IMR-90 (cell line): Measurements from ENCODE around the gene CARNS1. TPM values are rescaled to one million over a fixed set of nuclear protein-coding genes. Genes with fewer than 3 reads are reported as not detected.

ENCODE experiments used
- ATAC-seq: fragments of 200-7000 bp; cut with Tn5 transposase; 2 replicates; pipeline ENCODE4 v1.9.1; 2020; ENCODE audit warnings: low read depth, mild to moderate bottlenecking, moderate library complexity
- BruUV-seq: library from RNA; stranded (reverse); fragments of 400-500 nt; replicated peaks from 2 replicates; lab custom pipeline; 2021; lab: Mats Ljungman, UMichigan
- CTCF ChIA-PET: fragments of 300-600 bp; formaldehyde crosslinking; extraction: SDS; loops from one replicate; lab custom pipeline; 2021; ENCODE audit warnings: antibody characterized with exemption; lab: Yijun Ruan, JAX
- POLR2A ChIA-PET: fragments of 300-600 bp; sonication (Branson Sonifier 250); formaldehyde crosslinking; loops from one replicate; lab custom pipeline; 2022; ENCODE audit warnings: antibody characterized with exemption; ENCODE audit not compliant: unreplicated experiment; lab: Charles Lee
- DNase-seq: peaks from one replicate; pipeline ENCODE4 v3.0.0; 2013
- H2AFZ ChIP-seq: replicated peaks from 2 replicates; pipeline ENCODE3; 2013; ENCODE audit warnings: low read length, mild to moderate bottlenecking; ENCODE audit not compliant: poor library complexity
- H2AK5ac ChIP-seq: 2 replicates; pipeline ENCODE4 v1.6.1; 2013; ENCODE audit warnings: low read depth, low read length, inconsistent platforms
- H2AK9ac ChIP-seq: replicated peaks from 2 replicates; pipeline ENCODE3; 2013; ENCODE audit warnings: mild to moderate bottlenecking, low read depth, low read length, moderate library complexity; ENCODE audit not compliant: poor library complexity
- H2BK120ac ChIP-seq: 2 replicates; pipeline ENCODE4 v1.6.1; 2013; ENCODE audit warnings: low read depth, low read length, inconsistent platforms
- H2BK15ac ChIP-seq: 3 replicates; pipeline ENCODE4 v1.6.1; 2013; ENCODE audit warnings: low read depth, low read length, inconsistent platforms
- H2BK20ac ChIP-seq: 2 replicates; pipeline ENCODE4 v1.6.1; 2013; ENCODE audit warnings: low read depth, mild to moderate bottlenecking, inconsistent platforms, low read length, moderate library complexity
- H2BK5ac ChIP-seq: 2 replicates; pipeline ENCODE4 v1.6.1; 2013; ENCODE audit warnings: mild to moderate bottlenecking, low read depth, low read length, inconsistent platforms; ENCODE audit not compliant: poor library complexity, severe bottlenecking
- H3K14ac ChIP-seq: replicated peaks from 2 replicates; pipeline ENCODE4 v1.6.1; 2013; ENCODE audit warnings: low read depth, low read length, inconsistent platforms
- H3K18ac ChIP-seq: 2 replicates; pipeline ENCODE4 v1.6.1; 2013; ENCODE audit warnings: low read depth, low read length, control low read depth
- H3K23ac ChIP-seq: 2 replicates; pipeline ENCODE4 v1.6.1; 2013; ENCODE audit warnings: low read depth, low read length, inconsistent platforms
- H3K27ac ChIP-seq: 2 replicates; pipeline ENCODE4 v1.5.1; 2013; ENCODE audit warnings: mild to moderate bottlenecking, control low read depth, low read length; ENCODE audit not compliant: insufficient read depth
- H3K27me3 ChIP-seq: 2 replicates; pipeline ENCODE4 v1.6.1; 2013; ENCODE audit warnings: low read length; ENCODE audit not compliant: control insufficient read depth, insufficient read depth
- H3K36me3 ChIP-seq: 2 replicates; pipeline ENCODE4 v1.6.1; 2013; ENCODE audit warnings: low read length, mixed read lengths; ENCODE audit not compliant: control insufficient read depth, insufficient read depth
- H3K4ac ChIP-seq: 2 replicates; pipeline ENCODE4 v1.6.1; 2013; ENCODE audit warnings: low read depth, low read length, inconsistent platforms
- H3K4me1 ChIP-seq: 2 replicates; pipeline ENCODE4 v1.6.1; 2013; ENCODE audit warnings: low read length, mixed read lengths; ENCODE audit not compliant: control insufficient read depth, insufficient read depth
- H3K4me2 ChIP-seq: 2 replicates; pipeline ENCODE4 v1.6.1; 2013; ENCODE audit warnings: low read depth, mild to moderate bottlenecking, control low read depth, low read length, moderate library complexity
- H3K4me3 ChIP-seq: 2 replicates; pipeline ENCODE4 v1.5.1; 2013; ENCODE audit warnings: low read depth, mild to moderate bottlenecking, control low read depth, low read length, moderate library complexity; ENCODE audit not compliant: insufficient read depth
- H3K56ac ChIP-seq: 2 replicates; pipeline ENCODE4 v1.6.1; 2013; ENCODE audit warnings: low read length, inconsistent platforms; ENCODE audit not compliant: insufficient read depth; ENCODE audit errors: extremely low read depth
- H3K79me1 ChIP-seq, 2 experiments: 2 replicates each; pipeline ENCODE4 v1.6.1; 2013; ENCODE audit warnings: low read length in 2 of 2, inconsistent platforms in 1 of 2, low read depth in 1 of 2
- H3K9ac ChIP-seq: 2 replicates; pipeline ENCODE4 v1.6.1; 2013; ENCODE audit warnings: low read depth, low read length, control low read depth
- H3K9me1 ChIP-seq: 2 replicates; pipeline ENCODE4 v1.6.1; 2013; ENCODE audit warnings: low read length, inconsistent platforms; ENCODE audit not compliant: insufficient read depth
- H3K9me3 ChIP-seq: 2 replicates; pipeline ENCODE4 v1.6.1; 2013; ENCODE audit warnings: low read length; ENCODE audit not compliant: control insufficient read depth, insufficient read depth
- H4K20me1 ChIP-seq: 2 replicates; pipeline ENCODE4 v1.6.1; 2013; ENCODE audit warnings: low read length, inconsistent platforms; ENCODE audit not compliant: insufficient read depth
- H4K5ac ChIP-seq: 2 replicates; pipeline ENCODE4 v1.6.1; 2013; ENCODE audit warnings: mild to moderate bottlenecking, low read depth, low read length, control low read depth
- H4K8ac ChIP-seq, 2 experiments: 2 replicates each; pipeline ENCODE4 v1.6.1; 2013; ENCODE audit warnings: low read depth in 2 of 2, low read length in 2 of 2, control low read depth in 1 of 2, inconsistent platforms in 1 of 2
- H4K91ac ChIP-seq: 2 replicates; pipeline ENCODE4 v1.6.1; 2013; ENCODE audit warnings: low read depth, low read length, inconsistent platforms; ENCODE audit not compliant: insufficient read depth
- BHLHE40 ChIP-seq: fragments of 150-350 bp; IDR thresholded peaks from 2 replicates; pipeline ENCODE4 v1.6.1; 2016; ENCODE audit warnings: mild to moderate bottlenecking, low read depth, low read length
- CEBPB ChIP-seq: IDR thresholded peaks from 2 replicates; pipeline ENCODE4 v1.6.1; 2012; ENCODE audit warnings: low read depth, low read length, improper control_type of control experiment
- CHD1 ChIP-seq: IDR thresholded peaks from 2 replicates; pipeline ENCODE4 v1.6.1; 2012; ENCODE audit warnings: low read depth, low read length, improper control_type of control experiment
- CTCF ChIP-seq: conservative IDR thresholded peaks from 2 replicates; pipeline ENCODE4 v1.5.1; 2012; ENCODE audit warnings: mild to moderate bottlenecking, low read depth, low read length, improper control_type of control experiment
- ELK1 ChIP-seq: fragments of 150-350 bp; IDR thresholded peaks from 2 replicates; pipeline ENCODE4 v1.6.1; 2016; ENCODE audit warnings: low read depth, mild to moderate bottlenecking, low read length, moderate library complexity, borderline replicate concordance
- FOS ChIP-seq: fragments of 150-350 bp; IDR thresholded peaks from 2 replicates; pipeline ENCODE4 v1.6.1; 2016; ENCODE audit warnings: low read depth, low read length
- MAFK ChIP-seq: IDR thresholded peaks from 2 replicates; pipeline ENCODE4 v1.6.1; 2012; ENCODE audit warnings: low read depth, low read length, improper control_type of control experiment
- MAZ ChIP-seq: IDR thresholded peaks from 2 replicates; pipeline ENCODE4 v1.6.1; 2012; ENCODE audit warnings: low read depth, mild to moderate bottlenecking, low read length, improper control_type of control experiment, moderate library complexity, borderline replicate concordance
- MXI1 ChIP-seq: IDR thresholded peaks from 2 replicates; pipeline ENCODE4 v1.6.1; 2012; ENCODE audit warnings: low read depth, mild to moderate bottlenecking, low read length, moderate library complexity, borderline replicate concordance
- NFE2L2 ChIP-seq: fragments of 150-350 bp; IDR thresholded peaks from 2 replicates; pipeline ENCODE4 v1.6.1; 2016; ENCODE audit warnings: low read depth, mild to moderate bottlenecking, low read length
- POLR2A ChIP-seq: IDR thresholded peaks from 2 replicates; pipeline ENCODE4 v1.6.1; 2012; ENCODE audit warnings: mild to moderate bottlenecking, low read depth, low read length
- RAD21 ChIP-seq: IDR thresholded peaks from 2 replicates; pipeline ENCODE4 v1.6.1; 2012; ENCODE audit warnings: low read length, improper control_type of control experiment
- RCOR1 ChIP-seq: IDR thresholded peaks from 2 replicates; pipeline ENCODE4 v1.6.1; 2012; ENCODE audit warnings: mild to moderate bottlenecking, low read length, improper control_type of control experiment; ENCODE audit not compliant: insufficient replicate concordance
- RFX5 ChIP-seq: IDR thresholded peaks from 2 replicates; pipeline ENCODE4 v1.8.0; 2012; ENCODE audit warnings: low read depth, mild to moderate bottlenecking, low read length, moderate library complexity
- SMC3 ChIP-seq: fragments of 150-350 bp; IDR thresholded peaks from 2 replicates; pipeline ENCODE4 v1.6.1; 2016; ENCODE audit warnings: low read depth, mild to moderate bottlenecking, antibody characterized with exemption, low read length, moderate library complexity
- USF2 ChIP-seq: fragments of 150-350 bp; IDR thresholded peaks from 2 replicates; pipeline ENCODE4 v1.6.1; 2017; ENCODE audit warnings: mild to moderate bottlenecking, antibody characterized with exemption, low read length, low read depth
- WGBS, 2 experiments: methylation state at CpG; one replicate each; pipeline versions ENCODE4 v1.1.5 to v1.1.7; 2013; ENCODE audit warnings: missing lambda C conversion rate in 2 of 2; ENCODE audit not compliant: insufficient read length in 1 of 2; ENCODE audit errors: extremely low coverage in 2 of 2; 5-methylcytosine and 5-hydroxymethylcytosine counted together
- dilution Hi-C: fragments of 300-500 bp; cut with HindIII; formaldehyde crosslinking; loops from one replicate; pipeline ENCODE4 v1.14.3; 2018; ENCODE audit warnings: low sequenced_read_pairs; ENCODE audit not compliant: unreplicated experiment
- in situ Hi-C: fragments of 300-500 bp; cut with MboI; formaldehyde crosslinking; loops from 3 replicates; pipeline ENCODE4 v1.14.3; 2019; ENCODE audit warnings: low sequenced_read_pairs, inconsistent platforms, mixed read lengths
- intact Hi-C: fragments of 100-400 bp; cut with micrococcal nuclease; formaldehyde crosslinking; loops from 2 replicates; pipeline ENCODE4 v1.10.0; 2022
- polyA plus RNA-seq, 3 experiments: library from polyadenylated mRNA; depleted of rRNA; stranded (reverse); fragments of >200 nt; gene quantifications; 2 replicates each; pipeline ENCODE4 v1.2.3, GENCODE V29; 2012; ENCODE audit warnings: low replicate concordance in 1 of 3
- total RNA-seq: library from RNA; depleted of rRNA; stranded (reverse); fragments of >200 nt; gene quantifications from 2 replicates; pipeline ENCODE4 v1.2.3, GENCODE V29; 2012

Gene CARNS1
- total and polyA plus RNA-seq, 2 of the 4 experiments (the other 2 are of a cell fraction) = under 0.01 to 0.32 TPM

DNA sequence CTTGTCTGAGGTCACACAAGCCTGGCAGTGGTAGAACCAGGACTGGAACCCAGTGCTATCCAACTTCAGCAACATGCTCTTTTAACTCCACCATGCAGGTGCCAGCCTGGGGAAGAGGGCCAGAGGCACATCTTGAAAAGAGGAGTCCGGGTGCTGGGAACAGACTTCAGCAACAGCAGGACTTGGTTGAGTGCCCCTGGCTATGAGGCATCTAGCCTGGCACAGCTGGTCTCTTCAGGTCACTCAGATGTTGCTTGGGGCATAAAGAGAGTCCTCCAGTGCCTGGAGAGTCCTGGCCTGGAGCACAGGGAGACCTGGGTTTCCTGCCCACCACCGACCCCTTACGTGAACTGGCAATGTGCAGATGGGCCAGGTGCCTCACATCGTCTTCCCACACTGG is 36.9 kb upstream of the CARNS1 start:
- H3K9me1 ChIP-seq = peaks cover 8% of the 10 kb centered on the region
- H3K4me3 ChIP-seq = no peak overlapping the region
- no peaks in the 10 kb centered on the region for H4K20me1 ChIP-seq
- H4K5ac ChIP-seq = no peak overlapping the region
- peak overlapping the region; percentile 58 for H2BK20ac ChIP-seq
- peaks cover 24% of the 10 kb centered on the region for H3K4me1 ChIP-seq
- ChIA-PET POLR2A (interaction anchor here (1.2 kb wide), 1 partner anchor 26 kb away, joined by 3 read pairs; no protein-coding TSS in a partner anchor), CTCF (interaction anchor here (1.2 to 7.8 kb wide), 2 partner anchors 25 to 32 kb away, joined by 4 to 128 read pairs; partner anchors contain the start of gene POLD4)
- in situ Hi-C loops = no loop called here
- intact Hi-C loops = no loop called here
- no peaks in the 10 kb centered on the region for H3K27me3 ChIP-seq
- H3K4me2 ChIP-seq = no peak overlapping the region
- H2AFZ ChIP-seq = peak overlapping the region; percentile 81
- 0 out of 2 replicates have a peak overlapping the region, but pooled peaks have one; percentile 80 for H4K91ac ChIP-seq
- no peak overlapping the region for H2BK5ac ChIP-seq
- H3K14ac ChIP-seq = no peak overlapping the region
- no peak overlapping the region for H3K56ac ChIP-seq
- peak overlapping the region; percentile 61; the same call in 1 of the 3 replicates for H2BK15ac ChIP-seq
- H2BK120ac ChIP-seq = peak overlapping the region; percentile 36; the same call in 1 of the 2 replicates
- DNase-seq (no peak), ATAC-seq (no peak)
- H3K23ac ChIP-seq = no peak overlapping the region
- peak overlapping the region in 1 of 2 experiments; percentile 7; a peak in 1 of 4 replicates for H4K8ac ChIP-seq
- no peak for TF ChIP-seq RFX5
- no peak for TF ChIP-seq POLR2A
- no peak for TF ChIP-seq MAZ
- no peak for TF ChIP-seq USF2
- no peak for TF ChIP-seq RAD21
- TF ChIP-seq ELK1 = no peak
- no peak for TF ChIP-seq CTCF
- TF ChIP-seq RCOR1 = no peak
- TF ChIP-seq NFE2L2 = no peak
- no peak for TF ChIP-seq MXI1
- no peak for TF ChIP-seq MAFK
- TF ChIP-seq BHLHE40 = no peak
- TF ChIP-seq CHD1 = no peak
- no peak for TF ChIP-seq FOS
- no peak for TF ChIP-seq SMC3
- TF ChIP-seq CEBPB = no peak
- H3K18ac ChIP-seq = no peak overlapping the region
- H3K9me3 ChIP-seq = no peaks in the 10 kb centered on the region
- H3K9ac ChIP-seq = no peak overlapping the region
- no peak overlapping the region for H3K27ac ChIP-seq
- H3K4ac ChIP-seq = peak overlapping the region; percentile 84
- peak overlapping the region; percentile 38 for H2AK9ac ChIP-seq
- WGBS, 2 experiments = 100% methylated on average over 2 of the region's 4 CpGs; no CpG with 5 or more reads in 1 of the 2 experiments
- H3K79me1 ChIP-seq = 0 out of 4 replicates have a peak, but pooled peaks cover 0 to 4% of the 10 kb centered on the region in 2 experiments
- peak overlapping the region; percentile 93 for H2AK5ac ChIP-seq
- dilution Hi-C loops = no loop called here
- BruUV-seq = no TSS peak
- no peaks in the 10 kb centered on the region for H3K36me3 ChIP-seq
